ENCODE results near the gene MYL6B. TPM values are rescaled to one million over a fixed set of nuclear protein-coding genes. Genes with fewer than 3 reads are reported as not detected.

MYL6B gene
- total RNA-seq, 1 experiment from 2014 or later = 44.8 TPM

DNA sequence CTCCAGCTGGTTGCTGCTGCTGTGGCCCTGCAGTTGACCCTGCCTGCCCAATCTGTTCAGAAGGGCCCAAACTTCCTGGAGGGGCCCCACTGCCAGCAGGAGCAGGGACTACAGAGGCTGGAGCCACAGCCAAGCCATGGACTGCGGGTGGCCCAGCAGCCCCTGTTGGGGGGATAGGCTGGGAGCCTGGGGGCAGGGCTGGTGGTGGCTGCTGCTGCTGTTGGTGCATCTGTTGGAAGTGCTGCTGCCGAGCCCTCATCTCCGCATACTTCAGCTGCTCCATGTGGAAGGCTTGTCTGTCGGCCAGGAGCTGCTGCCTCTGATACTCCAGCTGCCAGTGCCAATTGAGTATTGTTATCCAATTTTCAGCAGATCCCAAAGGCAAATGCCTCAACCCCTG is 13.0 kb downstream of the MYL6B start:
- Mint-ChIP-seq H3K27ac (ENCODE audit: unreplicated experiment) (no peak overlapping the region), H3K9me3 (ENCODE audit: unreplicated experiment) (no peaks in the 10 kb centered on the region), H3K4me1 (ENCODE audit: low read depth, unreplicated experiment) (peaks cover 20% of the 10 kb centered on the region), H3K27me3 (ENCODE audit: insufficient read depth, unreplicated experiment) (no peaks in the 10 kb centered on the region), H3K4me3 (ENCODE audit: unreplicated experiment) (no peak overlapping the region), H3K36me3 (ENCODE audit: insufficient read depth, unreplicated experiment) (peaks cover 96% of the 10 kb centered on the region)
- peaks cover 4% of the 10 kb centered on the region; the same call in 1 of the 2 replicates for H3K4me1 ChIP-seq
- H3K4me3 ChIP-seq (ENCODE audit: low read depth, low read length) = no peak overlapping the region
- no peaks in the 10 kb centered on the region for H3K9me3 ChIP-seq
- BruUV-seq (replicated peaks) = no TSS peak
- no peaks in the 10 kb centered on the region for H3K27me3 ChIP-seq (replicated peaks; ENCODE audit: control insufficient read depth, insufficient read depth, low read length)
- intact Hi-C loops (cut with micrococcal nuclease; ENCODE audit: unreplicated experiment) = no loop called here
- peaks cover 5% of the 10 kb centered on the region; the same call in 1 of the 2 replicates for H3K36me3 ChIP-seq (ENCODE audit: control insufficient read depth, insufficient read depth, low read length)
- TF ChIP-seq, protein P1, sequence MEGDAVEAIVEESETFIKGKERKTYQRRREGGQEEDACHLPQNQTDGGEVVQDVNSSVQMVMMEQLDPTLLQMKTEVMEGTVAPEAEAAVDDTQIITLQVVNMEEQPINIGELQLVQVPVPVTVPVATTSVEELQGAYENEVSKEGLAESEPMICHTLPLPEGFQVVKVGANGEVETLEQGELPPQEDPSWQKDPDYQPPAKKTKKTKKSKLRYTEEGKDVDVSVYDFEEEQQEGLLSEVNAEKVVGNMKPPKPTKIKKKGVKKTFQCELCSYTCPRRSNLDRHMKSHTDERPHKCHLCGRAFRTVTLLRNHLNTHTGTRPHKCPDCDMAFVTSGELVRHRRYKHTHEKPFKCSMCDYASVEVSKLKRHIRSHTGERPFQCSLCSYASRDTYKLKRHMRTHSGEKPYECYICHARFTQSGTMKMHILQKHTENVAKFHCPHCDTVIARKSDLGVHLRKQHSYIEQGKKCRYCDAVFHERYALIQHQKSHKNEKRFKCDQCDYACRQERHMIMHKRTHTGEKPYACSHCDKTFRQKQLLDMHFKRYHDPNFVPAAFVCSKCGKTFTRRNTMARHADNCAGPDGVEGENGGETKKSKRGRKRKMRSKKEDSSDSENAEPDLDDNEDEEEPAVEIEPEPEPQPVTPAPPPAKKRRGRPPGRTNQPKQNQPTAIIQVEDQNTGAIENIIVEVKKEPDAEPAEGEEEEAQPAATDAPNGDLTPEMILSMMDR (IDR thresholded peaks at IDR 0.05; ENCODE audit: insufficient read depth in 1 of 2, low read depth in 1 of 2, low read length in 1 of 2, severe bottlenecking in 1 of 2, unreplicated experiment in 1 of 2) = no peak
- CTCF ChIA-PET = no interaction called here
- no peak for DNase-seq
- POLR2A ChIA-PET = interaction anchor here (0.6 kb wide), 1 partner anchor 151 kb away, joined by 3 read pairs; no protein-coding TSS in a partner anchor

DNA sequence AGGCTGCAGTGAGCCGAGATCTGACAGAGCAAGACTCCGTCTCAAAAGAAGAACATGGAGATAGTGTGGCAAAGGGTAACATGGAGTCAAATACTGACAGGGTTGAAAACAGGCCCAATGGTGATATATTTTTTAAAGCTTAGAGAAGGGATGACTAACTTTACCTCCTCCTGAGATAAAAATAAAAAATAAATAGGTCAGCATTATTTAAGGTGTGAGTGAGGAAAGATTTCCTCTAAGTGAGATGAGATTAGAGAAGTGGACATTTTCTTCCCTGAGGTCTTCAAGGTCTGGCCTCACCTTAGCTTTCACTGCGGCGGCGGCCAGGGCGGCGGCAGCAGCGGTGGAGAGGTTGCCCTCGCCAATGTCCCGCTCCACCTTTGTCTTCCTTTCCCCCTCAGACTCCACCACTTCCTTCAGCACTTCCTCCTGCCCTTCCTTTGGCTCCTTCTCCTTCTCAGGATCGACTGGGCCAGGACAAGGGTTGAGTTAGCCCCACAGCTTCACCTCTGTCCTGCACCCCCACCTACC is 16.9 kb downstream of the MYL6B start:
- Mint-ChIP-seq H3K4me3 (ENCODE audit: unreplicated experiment) (no peak overlapping the region), H3K27me3 (ENCODE audit: insufficient read depth, unreplicated experiment) (no peaks in the 10 kb centered on the region), H3K36me3 (ENCODE audit: insufficient read depth, unreplicated experiment) (peaks cover 91% of the 10 kb centered on the region), H3K9me3 (ENCODE audit: unreplicated experiment) (no peaks in the 10 kb centered on the region), H3K27ac (ENCODE audit: unreplicated experiment) (no peak overlapping the region), H3K4me1 (ENCODE audit: low read depth, unreplicated experiment) (peaks cover 7% of the 10 kb centered on the region)
- CTCF ChIA-PET = interaction anchor here (0.9 kb wide), 1 partner anchor 41 kb away, joined by 8 read pairs; the partner anchor contains the start of gene ESYT1
- Histone ChIP-seq H3K4me3 (ENCODE audit: low read depth, low read length) (no peak overlapping the region), H3K36me3 (ENCODE audit: control insufficient read depth, insufficient read depth, low read length) (peaks cover 10% of the 10 kb centered on the region), H3K9me3 (no peaks in the 10 kb centered on the region), H3K27me3 (replicated peaks; ENCODE audit: control insufficient read depth, insufficient read depth, low read length) (no peaks in the 10 kb centered on the region), H3K4me1 (no peaks in the 10 kb centered on the region)
- POLR2A ChIA-PET = no interaction called here
- TF ChIP-seq, protein P1 (IDR thresholded peaks at IDR 0.05; ENCODE audit: insufficient read depth in 1 of 2, low read depth in 1 of 2, low read length in 1 of 2, severe bottlenecking in 1 of 2, unreplicated experiment in 1 of 2) = no peak
- intact Hi-C loops (cut with micrococcal nuclease; ENCODE audit: unreplicated experiment) = no loop called here
- no peak for DNase-seq
- BruUV-seq (replicated peaks) = no TSS peak

DNA sequence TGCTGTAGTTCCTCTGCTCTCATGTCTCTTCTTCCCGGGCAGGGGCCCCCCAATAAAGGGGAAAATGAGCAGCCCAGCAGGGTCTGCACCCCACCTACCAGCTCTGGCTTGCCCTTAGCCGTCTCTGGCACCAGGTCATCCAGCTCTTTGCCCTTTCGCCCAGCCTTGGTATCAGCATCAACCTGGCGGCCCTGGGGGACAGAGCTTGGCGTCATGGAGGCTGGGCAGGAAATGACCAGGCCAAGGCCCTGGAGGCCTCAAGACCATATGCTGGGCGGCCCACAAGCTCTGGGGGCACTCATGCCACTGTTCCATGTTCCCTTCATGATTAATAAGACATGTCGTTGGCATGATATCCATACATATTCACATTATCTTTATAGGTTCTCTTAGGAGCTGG is 20.5 kb downstream of the MYL6B start:
- no peak for DNase-seq
- ChIA-PET POLR2A (interaction anchor here (0.6 kb wide), 1 partner anchor 73 kb away, joined by 4 read pairs; no protein-coding TSS in a partner anchor), CTCF (no interaction called here)
- intact Hi-C loops (cut with micrococcal nuclease; ENCODE audit: unreplicated experiment) = no loop called here
- no TSS peak for BruUV-seq (replicated peaks)
- Histone ChIP-seq H3K4me1 (no peaks in the 10 kb centered on the region), H3K4me3 (ENCODE audit: low read depth, low read length) (no peak overlapping the region), H3K36me3 (ENCODE audit: control insufficient read depth, insufficient read depth, low read length) (peaks cover 7% of the 10 kb centered on the region), H3K27me3 (replicated peaks; ENCODE audit: control insufficient read depth, insufficient read depth, low read length) (no peaks in the 10 kb centered on the region), H3K9me3 (no peaks in the 10 kb centered on the region)
- Mint-ChIP-seq H3K4me3 (ENCODE audit: unreplicated experiment) (no peak overlapping the region), H3K9me3 (ENCODE audit: unreplicated experiment) (no peaks in the 10 kb centered on the region), H3K27ac (ENCODE audit: unreplicated experiment) (no peak overlapping the region), H3K36me3 (ENCODE audit: insufficient read depth, unreplicated experiment) (peaks cover 89% of the 10 kb centered on the region), H3K27me3 (ENCODE audit: insufficient read depth, unreplicated experiment) (no peaks in the 10 kb centered on the region), H3K4me1 (ENCODE audit: low read depth, unreplicated experiment) (peaks cover under 1% of the 10 kb centered on the region)
- TF ChIP-seq, protein P1 (IDR thresholded peaks at IDR 0.05; ENCODE audit: insufficient read depth in 1 of 2, low read depth in 1 of 2, low read length in 1 of 2, severe bottlenecking in 1 of 2, unreplicated experiment in 1 of 2) = no peak

All from Caco-2 (cell line).